Trophoblast cell (in vitro differentiated cells and primary cell): ENCODE measurements around the gene ZNF766.

Experiments used
- DNase-seq, 2 donors: peaks; one replicate each; pipeline ENCODE4 v3.0.0-alpha.2; 2016
- H2AFZ ChIP-seq: 2 replicates; pipeline ENCODE4 v1.6.1; 2013; ENCODE audit warnings: low read length, moderate library complexity, mild to moderate bottlenecking; ENCODE audit not compliant: insufficient read depth, poor library complexity
- H2AK5ac ChIP-seq: 2 replicates; pipeline ENCODE4 v1.6.1; 2013; ENCODE audit warnings: mild to moderate bottlenecking, low read length
- H2BK120ac ChIP-seq: 2 replicates; pipeline ENCODE4 v1.6.1; 2013; ENCODE audit warnings: low read length, mild to moderate bottlenecking, moderate library complexity; ENCODE audit not compliant: insufficient read depth, poor library complexity
- H2BK12ac ChIP-seq: 2 replicates; pipeline ENCODE4 v1.6.1; 2013; ENCODE audit warnings: mild to moderate bottlenecking, low read length, moderate library complexity
- H2BK5ac ChIP-seq: 2 replicates; pipeline ENCODE4 v1.6.1; 2013; ENCODE audit warnings: low read length, low read depth, moderate library complexity, mild to moderate bottlenecking; ENCODE audit not compliant: poor library complexity
- H3K14ac ChIP-seq: 2 replicates; pipeline ENCODE4 v1.6.1; 2013; ENCODE audit warnings: mild to moderate bottlenecking, low read length
- H3K18ac ChIP-seq: 2 replicates; pipeline ENCODE4 v1.6.1; 2013; ENCODE audit warnings: mild to moderate bottlenecking, low read length
- H3K23ac ChIP-seq: 2 replicates; pipeline ENCODE4 v1.6.1; 2013; ENCODE audit warnings: low read length
- H3K27ac ChIP-seq: 2 replicates; pipeline ENCODE4 v1.5.1; 2013; ENCODE audit warnings: low read depth, mild to moderate bottlenecking, inconsistent platforms, low read length, moderate library complexity
- H3K27me3 ChIP-seq: 2 replicates; pipeline ENCODE4 v1.6.1; 2013; ENCODE audit warnings: inconsistent platforms, mild to moderate bottlenecking, low read length, moderate library complexity; ENCODE audit not compliant: insufficient read depth
- H3K36me3 ChIP-seq, 2 experiments: 1 replicate in 1 of 2; 2 replicates in 1 of 2; pipeline ENCODE4 v1.6.1; 2013; ENCODE audit warnings: low read length in 2 of 2, mild to moderate bottlenecking in 2 of 2, moderate library complexity in 1 of 2; ENCODE audit not compliant: insufficient read depth in 2 of 2, control insufficient read depth in 1 of 2
- H3K4ac ChIP-seq: 2 replicates; pipeline ENCODE4 v1.6.1; 2013; ENCODE audit warnings: low read depth, mild to moderate bottlenecking, low read length, moderate library complexity
- H3K4me1 ChIP-seq, 2 experiments: 1 replicate in 1 of 2; 2 replicates in 1 of 2; pipeline ENCODE4 v1.6.1; 2013; ENCODE audit warnings: low read length in 2 of 2, mild to moderate bottlenecking in 2 of 2, moderate library complexity in 1 of 2; ENCODE audit not compliant: insufficient read depth in 2 of 2, control insufficient read depth in 1 of 2
- H3K4me2 ChIP-seq: 2 replicates; pipeline ENCODE4 v1.6.1; 2013; ENCODE audit warnings: inconsistent platforms, mild to moderate bottlenecking, low read length, moderate library complexity
- H3K4me3 ChIP-seq: 2 replicates; pipeline ENCODE4 v1.5.1; 2013; ENCODE audit warnings: mild to moderate bottlenecking, low read depth, low read length, inconsistent platforms
- H3K79me1 ChIP-seq: one replicate; pipeline ENCODE4 v1.6.1; 2013; ENCODE audit warnings: low read length
- H3K79me2 ChIP-seq: 2 replicates; pipeline ENCODE4 v1.6.1; 2013; ENCODE audit warnings: low read length, mild to moderate bottlenecking; ENCODE audit not compliant: control insufficient read depth, insufficient read depth, poor library complexity
- H3K9ac ChIP-seq: 2 replicates; pipeline ENCODE4 v1.6.1; 2013; ENCODE audit warnings: mild to moderate bottlenecking, low read length
- H3K9me3 ChIP-seq: 2 replicates; pipeline ENCODE4 v1.6.1; 2013; ENCODE audit warnings: low read depth, mild to moderate bottlenecking, control low read depth, inconsistent platforms, low read length; ENCODE audit not compliant: insufficient read depth
- H4K12ac ChIP-seq: 2 replicates; pipeline ENCODE4 v1.6.1; 2013; ENCODE audit warnings: low read depth, mild to moderate bottlenecking, low read length, moderate library complexity
- H4K8ac ChIP-seq: 2 replicates; pipeline ENCODE4 v1.6.1; 2013; ENCODE audit warnings: low read depth, mild to moderate bottlenecking, low read length, moderate library complexity
- H4K91ac ChIP-seq: one replicate; pipeline ENCODE4 v1.6.1; 2013; ENCODE audit warnings: low read depth, mild to moderate bottlenecking, low read length, moderate library complexity
- WGBS: extraction: QIAGEN DNeasy Blood & Tissue Kit; methylation state at CpG from one replicate; pipeline ENCODE4 v1.1.7; 2013; ENCODE audit warnings: missing lambda C conversion rate; ENCODE audit not compliant: insufficient read length, insufficient coverage; ENCODE audit errors: extremely low coverage; 5-methylcytosine and 5-hydroxymethylcytosine counted together

The ZNF766 gene

GRCh38 chr19:52237197-52237596 lies 32.2 kb upstream of the ZNF766 start:
- no CpG with 5 or more reads among the region's 2 CpGs for WGBS
- no peaks in the 10 kb centered on the region for H3K27me3 ChIP-seq
- H3K18ac ChIP-seq, result no peak overlapping the region

GRCh38 chr19:52237771-52238400 lies 31.5 kb upstream of the ZNF766 start:
- H4K8ac ChIP-seq, result no peak overlapping the region

More at GRCh38 chr19:52237197-52237596, 32.2 kb upstream of the ZNF766 start:
- Histone ChIP-seq H3K27ac (no peak overlapping the region), H4K12ac (no peak overlapping the region), H3K9ac (no peak overlapping the region), H4K91ac (no peak overlapping the region), H3K23ac (no peak overlapping the region), H2AK5ac (no peak overlapping the region), H3K79me1 (no peaks in the 10 kb centered on the region), H2BK120ac (no peak overlapping the region), H3K9me3 (no peaks in the 10 kb centered on the region), H4K8ac (no peak overlapping the region), H3K14ac (no peak overlapping the region), H3K4me2 (no peak overlapping the region), H3K4ac (no peak overlapping the region), H3K4me1 (no peaks in the 10 kb centered on the region), H2AFZ (no peak overlapping the region), H3K79me2 (no peaks in the 10 kb centered on the region), H2BK5ac (no peak overlapping the region), H3K4me3 (no peak overlapping the region), H3K36me3 (no peaks in the 10 kb centered on the region), H2BK12ac (no peak overlapping the region)
- DNase-seq, result no peak

GRCh38 chr19:52244021-52244420 lies 25.4 kb upstream of the ZNF766 start:
- Histone ChIP-seq H3K4me1 (no peaks in the 10 kb centered on the region), H4K8ac (no peak overlapping the region), H3K27me3 (no peaks in the 10 kb centered on the region), H3K4me2 (no peak overlapping the region), H2BK12ac (no peak overlapping the region), H2BK120ac (no peak overlapping the region), H4K91ac (no peak overlapping the region), H2AK5ac (no peak overlapping the region), H3K23ac (no peak overlapping the region), H3K18ac (no peak overlapping the region), H2BK5ac (no peak overlapping the region), H3K4ac (no peak overlapping the region), H3K79me2 (no peaks in the 10 kb centered on the region), H3K4me3 (no peak overlapping the region), H3K79me1 (no peaks in the 10 kb centered on the region), H3K9ac (no peak overlapping the region), H3K36me3 (no peaks in the 10 kb centered on the region), H2AFZ (no peak overlapping the region), H3K27ac (no peak overlapping the region), H3K9me3 (no peaks in the 10 kb centered on the region), H4K12ac (no peak overlapping the region), H3K14ac (no peak overlapping the region)
- no peak for DNase-seq
- no CpG with 5 or more reads among the region's 12 CpGs for WGBS

More at GRCh38 chr19:52237771-52238400, 31.5 kb upstream of the ZNF766 start:
- Histone ChIP-seq H3K27me3 (no peaks in the 10 kb centered on the region), H4K12ac (no peak overlapping the region), H3K9me3 (no peaks in the 10 kb centered on the region), H3K4me1 (no peaks in the 10 kb centered on the region), H3K23ac (no peak overlapping the region), H3K79me2 (no peaks in the 10 kb centered on the region), H2BK5ac (no peak overlapping the region), H2AFZ (no peak overlapping the region), H2BK120ac (no peak overlapping the region), H3K4me3 (no peak overlapping the region), H3K79me1 (no peaks in the 10 kb centered on the region), H3K4ac (no peak overlapping the region), H3K9ac (no peak overlapping the region), H3K14ac (no peak overlapping the region), H3K18ac (no peak overlapping the region), H4K91ac (no peak overlapping the region), H3K4me2 (no peak overlapping the region), H2AK5ac (no peak overlapping the region), H3K36me3 (no peaks in the 10 kb centered on the region), H3K27ac (no peak overlapping the region), H2BK12ac (no peak overlapping the region)
- WGBS, result no CpG with 5 or more reads among the region's 8 CpGs
- DNase-seq, result peak; percentile 72 to 90

- Histone ChIP-seq H3K14ac (no peak overlapping the region), H4K12ac (no peak overlapping the region), H4K8ac (no peak overlapping the region), H3K4ac (no peak overlapping the region), H3K36me3 (no peaks in the 10 kb centered on the region), H3K27me3 (no peaks in the 10 kb centered on the region), H3K9ac (no peak overlapping the region), H3K4me1 (no peaks in the 10 kb centered on the region), H4K91ac (no peak overlapping the region), H3K9me3 (no peaks in the 10 kb centered on the region), H3K23ac (no peak overlapping the region), H2BK12ac (no peak overlapping the region), H2BK120ac (no peak overlapping the region), H2AFZ (no peak overlapping the region), H3K79me1 (no peaks in the 10 kb centered on the region), H3K18ac (no peak overlapping the region), H3K4me3 (no peak overlapping the region), H3K4me2 (no peak overlapping the region), H3K79me2 (no peaks in the 10 kb centered on the region), H2BK5ac (no peak overlapping the region), H2AK5ac (no peak overlapping the region), H3K27ac (no peak overlapping the region)
- no CpG with 5 or more reads among the region's 6 CpGs for WGBS
- DNase-seq, result peak; percentile 55 to 72
Measured at GRCh38 chr19:52248241-52248640, 21.1 kb upstream of the ZNF766 start.
